Measurements from ENCODE around the gene ZNF329. TPM values are rescaled to one million over a fixed set of nuclear protein-coding genes. Genes with fewer than 3 reads are reported as not detected.

Gene ZNF329
- total RNA-seq, 1 donor from 2014 or later: 11.1 TPM

- Histone ChIP-seq H3K9ac (ENCODE audit: low read length) (no peak overlapping the region), H3K9me3 (ENCODE audit: insufficient read depth, low read depth, low read length) (peaks cover 59% of the 10 kb centered on the region), H3K4me3 (ENCODE audit: insufficient read depth, low read depth, low read length) (no peak overlapping the region), H3K27me3 (ENCODE audit: insufficient read depth, low read length) (no peaks in the 10 kb centered on the region), H3K79me2 (ENCODE audit: insufficient read depth, low read length) (no peaks in the 10 kb centered on the region), H3K36me3 (ENCODE audit: insufficient read depth, low read length) (no peaks in the 10 kb centered on the region), H3K4me2 (ENCODE audit: low read length) (no peak overlapping the region), H3K27ac (ENCODE audit: low read depth, low read length) (no peak overlapping the region), H4K20me1 (ENCODE audit: insufficient read depth, low read length) (no peaks in the 10 kb centered on the region), H3K4me1 (ENCODE audit: insufficient read depth, low read length) (no peaks in the 10 kb centered on the region), H2AFZ (ENCODE audit: low read depth, low read length) (no peak overlapping the region)
- Mint-ChIP-seq H3K27me3 (ENCODE audit: low read depth, unreplicated experiment) (no peaks in the 10 kb centered on the region), H3K4me3 (ENCODE audit: unreplicated experiment) (no peak overlapping the region), H3K36me3 (ENCODE audit: low read depth, unreplicated experiment) (peaks cover 25% of the 10 kb centered on the region), H3K4me1 (ENCODE audit: low read depth, unreplicated experiment) (no peaks in the 10 kb centered on the region), H3K27ac (ENCODE audit: unreplicated experiment) (no peak overlapping the region), H3K9me3 (ENCODE audit: unreplicated experiment) (peaks cover 68% of the 10 kb centered on the region)
- DNase-seq (ENCODE audit: low read depth) (no peak), FAIRE-seq (no peak)
- TF ChIP-seq, protein P1, sequence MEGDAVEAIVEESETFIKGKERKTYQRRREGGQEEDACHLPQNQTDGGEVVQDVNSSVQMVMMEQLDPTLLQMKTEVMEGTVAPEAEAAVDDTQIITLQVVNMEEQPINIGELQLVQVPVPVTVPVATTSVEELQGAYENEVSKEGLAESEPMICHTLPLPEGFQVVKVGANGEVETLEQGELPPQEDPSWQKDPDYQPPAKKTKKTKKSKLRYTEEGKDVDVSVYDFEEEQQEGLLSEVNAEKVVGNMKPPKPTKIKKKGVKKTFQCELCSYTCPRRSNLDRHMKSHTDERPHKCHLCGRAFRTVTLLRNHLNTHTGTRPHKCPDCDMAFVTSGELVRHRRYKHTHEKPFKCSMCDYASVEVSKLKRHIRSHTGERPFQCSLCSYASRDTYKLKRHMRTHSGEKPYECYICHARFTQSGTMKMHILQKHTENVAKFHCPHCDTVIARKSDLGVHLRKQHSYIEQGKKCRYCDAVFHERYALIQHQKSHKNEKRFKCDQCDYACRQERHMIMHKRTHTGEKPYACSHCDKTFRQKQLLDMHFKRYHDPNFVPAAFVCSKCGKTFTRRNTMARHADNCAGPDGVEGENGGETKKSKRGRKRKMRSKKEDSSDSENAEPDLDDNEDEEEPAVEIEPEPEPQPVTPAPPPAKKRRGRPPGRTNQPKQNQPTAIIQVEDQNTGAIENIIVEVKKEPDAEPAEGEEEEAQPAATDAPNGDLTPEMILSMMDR (IDR thresholded peaks at IDR 0.05; ENCODE audit: insufficient read depth, low read depth, low read length): no peak
- no peak for TF ChIP-seq EZH2 (IDR thresholded peaks at IDR 0.05; ENCODE audit: insufficient read depth, low read length)
These were observed 32.6 kb downstream of the ZNF329 start for GRCh38 chr19:58117841-58118575.

GRCh38 chr19:58108546-58108817 lies 42.1 kb downstream of the ZNF329 start:
- Histone ChIP-seq H3K27me3 (ENCODE audit: insufficient read depth, low read length) (no peaks in the 10 kb centered on the region), H3K4me1 (ENCODE audit: insufficient read depth, low read length) (no peaks in the 10 kb centered on the region), H3K9me3 (ENCODE audit: insufficient read depth, low read depth, low read length) (peaks cover 41% of the 10 kb centered on the region), H4K20me1 (ENCODE audit: insufficient read depth, low read length) (no peaks in the 10 kb centered on the region), H3K79me2 (ENCODE audit: insufficient read depth, low read length) (no peaks in the 10 kb centered on the region), H3K27ac (ENCODE audit: low read depth, low read length) (no peak overlapping the region), H3K4me3 (ENCODE audit: insufficient read depth, low read depth, low read length) (no peak overlapping the region), H3K9ac (ENCODE audit: low read length) (no peak overlapping the region), H3K4me2 (ENCODE audit: low read length) (no peak overlapping the region), H3K36me3 (ENCODE audit: insufficient read depth, low read length) (no peaks in the 10 kb centered on the region), H2AFZ (ENCODE audit: low read depth, low read length) (no peak overlapping the region)
- Mint-ChIP-seq H3K27ac (ENCODE audit: unreplicated experiment) (no peak overlapping the region), H3K27me3 (ENCODE audit: low read depth, unreplicated experiment) (no peaks in the 10 kb centered on the region), H3K4me1 (ENCODE audit: low read depth, unreplicated experiment) (no peaks in the 10 kb centered on the region), H3K9me3 (ENCODE audit: unreplicated experiment) (peaks cover 64% of the 10 kb centered on the region), H3K4me3 (ENCODE audit: unreplicated experiment) (no peak overlapping the region), H3K36me3 (ENCODE audit: low read depth, unreplicated experiment) (peaks cover 3% of the 10 kb centered on the region)
- peak; percentile 60 for FAIRE-seq
- no peak for DNase-seq (ENCODE audit: low read depth)
- no peak for TF ChIP-seq EZH2 (IDR thresholded peaks at IDR 0.05; ENCODE audit: insufficient read depth, low read length)
- TF ChIP-seq, protein P1 (IDR thresholded peaks at IDR 0.05; ENCODE audit: insufficient read depth, low read depth, low read length): no peak

DNA sequence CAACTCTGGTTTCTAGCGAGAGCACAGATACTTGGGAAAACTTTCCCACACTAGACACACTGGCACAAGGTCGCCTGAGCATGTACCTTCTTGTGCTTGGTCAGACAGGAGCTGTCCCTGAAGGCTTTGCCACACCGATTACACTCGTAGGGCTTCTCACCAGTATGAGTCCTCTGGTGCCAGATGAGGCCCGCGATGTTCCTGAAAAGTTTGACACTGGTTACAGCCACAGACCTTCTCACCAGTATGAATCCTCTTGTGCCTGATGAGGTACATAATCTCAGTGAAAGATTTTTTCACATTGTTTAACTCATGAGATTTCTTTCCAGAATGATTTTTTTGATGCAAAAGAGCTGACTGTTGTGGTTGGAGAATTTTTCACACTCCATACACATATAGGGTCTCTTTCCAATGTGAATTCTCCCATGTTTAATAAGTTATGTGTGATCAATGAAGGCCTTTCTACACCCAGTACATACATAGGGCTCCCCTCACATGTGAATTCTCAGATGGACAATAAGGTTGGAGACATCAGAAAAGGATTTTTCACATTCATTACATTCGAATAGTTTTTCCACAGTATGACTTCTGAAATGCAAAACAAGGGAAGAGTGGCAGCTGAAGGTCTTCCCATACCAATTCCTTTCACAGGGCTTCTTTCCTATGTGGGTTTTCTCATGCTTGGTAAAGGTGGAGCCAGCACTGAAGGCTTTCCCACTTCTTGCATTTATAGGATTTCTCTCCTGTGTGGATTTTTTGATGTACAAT lies 42.6 kb downstream of the ZNF329 start:
- H4K20me1 ChIP-seq (ENCODE audit: insufficient read depth, low read length): no peaks in the 10 kb centered on the region
- no peak overlapping the region for H3K9ac ChIP-seq (ENCODE audit: low read length)
- H3K9me3 Mint-ChIP-seq (ENCODE audit: unreplicated experiment): peaks cover 63% of the 10 kb centered on the region
- H3K4me1 Mint-ChIP-seq (ENCODE audit: low read depth, unreplicated experiment): no peaks in the 10 kb centered on the region
- H3K27me3 ChIP-seq (ENCODE audit: insufficient read depth, low read length): no peaks in the 10 kb centered on the region
- H3K36me3 Mint-ChIP-seq (ENCODE audit: low read depth, unreplicated experiment): peaks cover 3% of the 10 kb centered on the region
- H3K4me3 Mint-ChIP-seq (ENCODE audit: unreplicated experiment): no peak overlapping the region
- H3K79me2 ChIP-seq (ENCODE audit: insufficient read depth, low read length): no peaks in the 10 kb centered on the region
- H3K27ac ChIP-seq (ENCODE audit: low read depth, low read length): no peak overlapping the region
- H3K4me2 ChIP-seq (ENCODE audit: low read length): no peak overlapping the region
- no peak overlapping the region for H3K27ac Mint-ChIP-seq (ENCODE audit: unreplicated experiment)
- H3K4me3 ChIP-seq (ENCODE audit: insufficient read depth, low read depth, low read length): no peak overlapping the region
- no peaks in the 10 kb centered on the region for H3K27me3 Mint-ChIP-seq (ENCODE audit: low read depth, unreplicated experiment)
- FAIRE-seq (no peak), DNase-seq (ENCODE audit: low read depth) (no peak)
- no peak for TF ChIP-seq EZH2 (IDR thresholded peaks at IDR 0.05; ENCODE audit: insufficient read depth, low read length)
- TF ChIP-seq, protein P1 (IDR thresholded peaks at IDR 0.05; ENCODE audit: insufficient read depth, low read depth, low read length): no peak
- peaks cover 38% of the 10 kb centered on the region for H3K9me3 ChIP-seq (ENCODE audit: insufficient read depth, low read depth, low read length)
- no peaks in the 10 kb centered on the region for H3K4me1 ChIP-seq (ENCODE audit: insufficient read depth, low read length)
- H3K36me3 ChIP-seq (ENCODE audit: insufficient read depth, low read length): no peaks in the 10 kb centered on the region
- no peak overlapping the region for H2AFZ ChIP-seq (ENCODE audit: low read depth, low read length)
